Esophagus mucosa (tissue), 1 donor: ENCODE data around the gene MEIG1. TPM values are rescaled to one million over a fixed set of nuclear protein-coding genes. Genes with fewer than 3 reads are reported as not detected.
"Not testable (repeated sequence)": the region's sequence is repeated elsewhere in the genome, so short reads cannot be mapped to it uniquely, and the experiment has no call there.

Experiments
- ATAC-seq: fragments of 200-7000 bp; cut with Tn5 transposase; one replicate; pipeline ENCODE4 v1.9.1; 2020
- total RNA-seq: library from RNA; stranded (reverse); gene quantifications from one replicate; pipeline ENCODE4 v1.2.4, GENCODE V29; 2023
- donor health status: DM: yes; HTN: yes; CAD: no.

MEIG1 gene
- total RNA-seq, 1 donor from 2014 or later, result not detected

DNA sequence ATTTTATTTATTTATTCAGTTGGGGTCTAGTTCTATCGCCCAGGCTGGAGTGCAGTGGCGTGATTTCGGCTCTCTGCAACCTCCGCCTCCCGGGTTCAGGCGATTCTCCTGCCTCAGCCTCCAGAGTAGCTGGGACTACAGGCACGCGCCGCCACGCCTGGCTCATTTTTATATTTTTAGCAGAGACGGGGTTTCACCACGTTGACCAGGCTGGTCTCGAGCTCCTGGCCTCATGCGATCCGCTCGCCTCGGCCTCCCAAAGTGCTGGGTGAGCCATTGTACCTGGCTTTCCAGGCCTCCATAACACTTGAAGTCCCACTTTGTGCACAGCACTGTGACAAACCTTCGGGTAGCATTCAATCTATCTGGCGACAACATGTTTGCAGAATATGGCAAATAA, 4.3 kb upstream of the MEIG1 start:
- no peak for ATAC-seq

DNA sequence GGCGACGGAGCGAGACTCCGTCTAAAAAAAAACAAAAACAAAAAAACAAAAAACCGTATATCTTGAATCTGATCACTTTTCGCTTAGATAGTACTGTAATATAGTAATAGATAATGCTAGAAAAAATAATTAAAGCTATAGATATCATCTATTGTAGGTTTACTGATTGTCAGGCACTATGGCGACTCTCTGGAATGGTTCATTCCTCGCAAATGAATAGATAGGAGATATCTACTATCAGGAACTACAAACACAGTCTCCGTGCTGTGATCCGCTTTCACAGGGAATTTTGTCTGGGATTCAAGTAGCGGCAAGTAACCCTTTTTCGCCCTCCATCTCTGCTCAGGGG, 342 bp upstream of the MEIG1 start:
- ATAC-seq, result no peak

DNA sequence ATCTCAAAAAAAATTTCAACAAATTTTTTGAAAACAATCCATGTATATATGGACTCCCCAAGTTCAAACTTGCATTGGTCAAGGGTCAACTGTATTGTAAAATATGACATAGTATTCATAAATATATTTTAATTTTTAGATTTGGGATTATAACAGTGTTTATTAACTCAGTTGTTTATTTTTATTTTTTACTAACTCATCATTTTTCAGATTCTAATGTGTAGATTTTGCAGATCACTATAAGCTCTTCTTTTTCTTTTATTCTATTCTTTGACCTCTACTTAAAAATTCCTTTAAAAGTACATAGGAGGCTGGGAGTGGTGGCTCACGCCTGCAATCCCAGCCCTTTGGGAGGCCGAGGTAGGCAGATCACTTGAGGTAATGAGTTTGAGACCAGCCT, 8.7 kb downstream of the MEIG1 start:
- ATAC-seq, result no peak

DNA sequence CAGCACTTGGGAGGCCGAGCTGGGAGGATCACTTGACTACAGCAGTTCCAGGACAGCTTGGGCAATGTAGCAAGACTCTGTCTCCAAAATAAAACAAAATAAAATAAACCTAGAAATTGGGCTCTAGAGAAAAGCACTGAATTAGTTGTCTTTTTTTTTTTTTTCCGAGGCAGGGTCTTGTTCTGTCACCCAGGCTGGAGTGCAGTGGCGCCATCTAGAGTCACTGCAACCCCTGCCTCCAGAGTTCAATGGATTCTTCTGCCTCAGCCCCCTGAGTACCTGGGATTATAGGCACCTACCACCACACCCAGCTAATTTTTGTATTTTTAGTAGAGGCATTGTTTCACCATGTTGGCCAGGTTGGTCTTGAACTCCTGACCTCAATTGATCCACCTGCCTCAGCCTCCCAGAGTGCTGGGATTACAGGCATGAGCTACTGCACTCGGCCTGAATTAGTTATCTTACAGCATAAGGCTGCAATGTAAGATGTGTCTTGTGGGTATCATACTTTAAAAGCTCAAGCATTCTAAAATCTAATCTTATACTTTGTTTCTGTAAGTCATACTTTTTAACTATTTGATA, 12.8 kb downstream of the MEIG1 start:
- no peak for ATAC-seq

DNA sequence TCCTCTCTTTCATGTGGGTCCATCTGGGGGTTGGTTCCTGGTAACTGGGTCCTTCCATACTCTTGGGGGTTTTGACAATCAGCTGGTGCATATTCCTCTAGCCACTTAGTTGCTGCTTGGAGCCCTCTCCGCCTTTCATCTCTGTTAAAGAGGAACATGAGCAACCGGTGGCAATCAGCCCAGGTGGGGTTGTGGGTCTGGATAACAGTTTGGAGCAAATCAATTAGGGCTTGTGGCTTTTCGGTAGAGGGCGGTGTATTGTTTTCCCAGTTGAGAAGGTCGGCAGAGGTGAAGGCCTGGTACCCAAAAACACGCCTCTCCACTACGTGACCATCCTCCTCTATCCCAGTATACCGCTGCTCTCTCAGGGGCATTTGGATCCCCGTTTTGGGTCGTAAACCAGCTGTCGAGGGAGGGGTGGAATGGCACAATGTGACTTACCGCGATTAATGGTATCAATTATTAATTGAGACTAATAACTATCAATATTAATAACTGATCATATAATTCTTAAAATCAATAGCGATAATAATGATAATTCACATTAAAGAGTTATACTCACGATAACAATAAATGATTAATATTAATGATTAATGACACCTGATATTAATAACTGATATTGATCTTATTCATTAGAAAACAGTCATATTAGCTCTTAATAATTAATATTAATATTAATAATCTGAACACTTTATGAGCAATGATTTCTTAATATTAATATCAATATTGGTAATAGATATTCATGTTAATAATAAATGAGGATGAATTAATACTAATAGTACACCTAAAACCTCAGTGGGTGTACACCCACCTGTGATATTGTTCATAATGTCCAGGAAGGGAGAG, 15.2 kb downstream of the MEIG1 start:
- not testable (repeated sequence) for ATAC-seq

DNA sequence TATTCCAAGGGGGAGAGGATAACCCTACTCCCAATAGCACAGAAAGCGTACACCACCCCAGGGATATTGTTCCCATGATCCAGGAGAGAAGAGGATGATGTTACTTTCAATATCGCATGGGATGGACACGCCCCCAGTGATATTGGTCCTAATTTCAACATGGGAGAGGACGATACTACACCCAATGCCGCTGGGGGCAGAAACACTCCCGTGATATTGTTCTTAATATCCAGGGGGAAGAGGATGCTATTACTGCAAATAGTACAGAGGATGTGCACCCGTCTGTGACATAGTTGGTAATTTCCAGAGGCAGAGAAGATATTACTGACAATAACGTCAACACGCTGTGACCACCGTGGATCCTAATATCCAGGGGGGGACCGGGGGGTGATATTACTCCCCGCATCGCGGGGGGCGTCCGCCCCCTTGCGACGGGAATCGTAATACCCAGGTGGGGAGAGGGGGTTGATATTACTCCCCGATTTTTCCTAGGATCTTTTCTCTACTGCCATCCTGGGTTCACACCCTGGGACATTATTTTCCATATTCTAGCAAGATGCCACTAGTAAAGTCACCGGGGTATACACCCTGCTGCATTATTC, 16.6 kb downstream of the MEIG1 start:
- ATAC-seq, result no peak

DNA sequence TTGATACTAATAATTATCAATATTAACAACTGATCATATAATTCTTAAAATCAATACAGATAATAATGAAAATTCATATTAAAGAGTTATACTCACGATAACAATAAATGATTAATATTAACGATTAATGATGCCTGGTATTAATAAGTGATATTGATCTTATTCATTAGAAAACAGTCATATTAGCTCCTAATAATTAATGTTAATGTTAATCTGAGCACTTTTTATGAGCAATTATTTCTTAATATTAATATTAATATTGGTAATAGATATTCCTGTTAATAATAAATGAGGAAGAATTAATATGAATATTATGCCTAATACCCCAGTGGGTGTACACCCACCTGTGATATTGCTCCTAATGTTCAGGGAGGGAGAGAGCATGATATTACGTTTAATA, 23.6 kb downstream of the MEIG1 start:
- no peak for ATAC-seq

DNA sequence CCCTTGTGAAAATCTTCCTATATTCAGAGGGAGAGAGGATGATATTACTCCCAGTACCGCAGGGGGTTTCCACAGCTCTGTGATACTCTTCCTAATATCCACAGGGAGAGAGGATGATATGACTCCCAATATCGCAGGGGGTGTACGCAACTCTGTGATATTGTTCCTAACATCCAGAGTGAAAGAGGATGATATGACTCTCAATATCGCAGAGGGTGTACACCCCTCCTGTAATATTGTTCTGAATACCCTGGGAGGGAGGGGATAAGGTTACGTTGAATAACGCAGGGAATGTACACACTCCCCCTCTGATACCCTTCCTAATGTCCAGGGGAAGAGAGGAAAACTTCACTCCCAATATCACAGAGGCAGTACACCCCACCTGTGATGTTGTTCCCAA, 30.4 kb downstream of the MEIG1 start:
- ATAC-seq, result not testable (repeated sequence)

DNA sequence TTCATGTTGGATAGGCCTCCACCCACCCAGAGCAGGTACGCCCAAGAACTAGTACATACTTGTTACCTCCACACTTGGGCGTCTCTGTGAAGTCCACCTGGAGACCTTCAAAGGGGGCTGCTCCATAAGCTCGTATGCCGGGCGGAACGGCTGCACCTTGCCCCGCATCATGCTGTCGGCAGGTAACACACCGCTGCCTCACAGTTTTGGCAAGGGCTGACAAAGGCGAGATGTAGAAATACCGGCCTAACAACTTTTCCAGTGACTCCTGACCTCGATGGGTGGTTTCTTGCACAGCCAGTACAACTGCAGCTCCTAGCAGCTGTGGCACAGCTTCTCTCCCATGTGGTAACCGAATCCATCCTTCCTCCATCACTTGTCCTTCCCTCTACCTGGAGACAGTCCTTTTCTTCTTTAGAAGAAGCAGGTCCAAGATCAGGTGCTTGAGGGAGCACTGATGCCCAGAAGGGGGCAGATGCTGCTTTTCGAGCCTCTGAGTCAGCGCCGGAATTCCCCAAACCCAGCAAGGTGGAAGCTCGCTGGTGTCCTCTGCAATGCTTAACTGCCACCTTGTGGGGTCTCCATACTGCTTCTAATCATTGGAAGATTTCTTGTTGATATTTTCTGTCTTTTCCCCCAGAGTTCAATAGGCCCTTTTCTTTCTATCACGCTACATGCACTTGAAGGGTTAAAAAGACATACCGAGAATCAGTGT, 32.0 kb downstream of the MEIG1 start:
- not testable (repeated sequence) for ATAC-seq

DNA sequence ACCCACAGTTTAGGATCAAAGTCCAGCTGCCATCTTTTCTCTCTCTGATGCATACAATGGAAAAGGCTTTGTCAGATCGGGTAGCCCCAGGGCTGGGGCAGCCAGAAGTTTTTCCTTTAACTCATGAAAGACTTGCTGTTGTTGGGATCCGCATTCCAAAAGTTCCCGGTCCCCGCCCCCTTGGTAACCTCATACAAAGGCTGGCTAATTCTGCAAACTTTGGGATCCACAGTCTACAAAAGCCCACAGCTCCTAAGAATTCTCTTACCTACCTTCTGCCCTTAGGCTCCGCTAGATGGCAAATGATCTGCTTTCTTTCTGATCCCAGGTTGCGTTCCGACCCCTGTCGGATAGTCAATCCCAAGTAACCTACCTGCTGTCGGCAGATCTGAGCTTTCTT, 33.1 kb downstream of the MEIG1 start:
- ATAC-seq, result not testable (repeated sequence)

DNA sequence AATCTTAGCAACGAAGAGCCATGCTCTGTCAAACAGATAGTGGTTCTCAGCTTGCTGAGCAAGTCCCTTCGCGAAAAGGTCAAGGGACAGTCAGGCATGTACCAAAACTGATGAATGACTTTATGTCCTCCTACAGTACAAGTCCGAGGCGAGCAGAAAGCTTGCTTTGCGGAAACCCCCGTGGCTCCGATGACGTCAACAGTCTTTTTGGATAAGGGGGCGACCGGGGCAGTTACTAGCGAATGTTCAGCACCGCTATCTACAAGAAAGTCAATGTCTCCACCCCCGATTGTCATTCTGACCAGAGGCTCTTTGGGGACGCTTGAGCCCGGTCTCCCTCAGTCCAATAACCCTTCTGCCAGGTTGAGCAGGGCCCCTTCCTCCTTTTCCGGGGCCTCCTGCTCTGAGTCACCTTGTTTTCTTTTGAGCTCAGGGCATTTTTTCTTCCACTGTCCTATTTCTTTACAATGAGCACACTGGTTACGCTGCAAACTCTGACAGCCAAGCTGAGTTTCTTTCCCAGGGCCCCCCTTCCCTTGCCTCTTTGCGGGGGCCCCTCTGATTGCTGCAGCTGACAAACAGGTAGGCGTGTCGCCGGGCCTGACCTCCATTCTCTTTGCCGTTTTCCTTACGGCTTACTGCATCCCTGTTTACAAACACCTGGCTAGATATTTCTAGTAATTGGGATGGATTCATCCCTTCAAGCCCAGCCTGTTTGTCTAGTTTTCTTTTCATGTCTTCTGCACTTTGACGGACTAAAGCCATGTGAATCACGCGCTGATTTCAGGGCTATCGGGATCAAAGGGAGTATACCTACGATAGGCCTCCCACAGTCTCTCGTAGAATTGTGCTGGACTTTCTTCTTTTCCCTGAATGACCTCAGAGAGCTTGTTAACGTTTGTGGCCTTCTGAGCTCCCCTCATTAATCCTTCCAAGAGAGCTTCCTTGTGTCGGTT, 34.6 kb downstream of the MEIG1 start:
- ATAC-seq, result not testable (repeated sequence)

DNA sequence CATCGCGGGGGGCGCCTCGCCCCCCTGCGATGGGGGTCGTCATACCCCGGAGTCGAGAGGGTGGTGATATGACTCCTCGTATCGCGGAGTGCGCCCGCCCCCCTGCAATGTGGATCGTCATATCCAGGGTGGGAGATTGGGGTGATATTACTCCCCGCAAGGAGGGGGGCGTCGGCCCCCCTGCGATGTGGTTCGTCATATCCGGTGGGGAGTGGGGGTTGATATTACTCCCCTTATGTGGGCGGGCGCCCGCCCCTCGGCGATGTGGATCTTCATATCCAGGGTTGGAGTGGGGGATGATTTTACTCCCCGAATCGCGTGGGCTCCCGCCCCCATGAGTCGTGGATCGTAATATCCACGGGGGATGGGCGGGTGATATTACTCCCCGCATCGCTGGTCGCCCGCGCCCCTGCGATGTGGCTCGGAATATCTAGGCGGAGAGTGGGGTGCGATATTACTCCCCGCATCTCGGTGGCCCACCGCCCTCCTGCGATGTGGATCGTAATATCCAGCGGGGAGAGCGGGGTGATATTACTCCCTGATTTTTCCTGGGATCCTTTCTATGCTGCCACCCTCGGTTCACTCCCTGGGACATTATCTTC, 36.9 kb downstream of the MEIG1 start:
- no peak for ATAC-seq

DNA sequence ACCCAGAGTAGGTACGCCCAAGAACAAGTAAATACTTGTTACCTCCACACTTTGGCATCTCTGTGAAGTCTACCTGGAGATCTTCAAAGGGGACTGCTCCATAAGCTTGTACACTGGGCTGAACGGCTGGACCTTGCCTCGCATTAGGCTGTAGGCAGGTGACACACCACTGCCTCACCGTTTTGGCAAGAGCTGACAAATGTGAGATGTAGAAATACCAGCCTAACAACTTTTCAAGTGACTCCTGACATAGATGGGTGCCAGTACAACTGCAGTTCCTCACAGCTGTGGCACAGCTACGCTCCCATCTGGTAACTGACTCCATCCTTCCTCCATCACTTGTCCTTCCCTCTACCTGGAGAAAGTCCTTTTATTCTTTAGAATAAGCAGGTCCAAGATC, 54.3 kb downstream of the MEIG1 start:
- peak; percentile 98 for ATAC-seq

DNA sequence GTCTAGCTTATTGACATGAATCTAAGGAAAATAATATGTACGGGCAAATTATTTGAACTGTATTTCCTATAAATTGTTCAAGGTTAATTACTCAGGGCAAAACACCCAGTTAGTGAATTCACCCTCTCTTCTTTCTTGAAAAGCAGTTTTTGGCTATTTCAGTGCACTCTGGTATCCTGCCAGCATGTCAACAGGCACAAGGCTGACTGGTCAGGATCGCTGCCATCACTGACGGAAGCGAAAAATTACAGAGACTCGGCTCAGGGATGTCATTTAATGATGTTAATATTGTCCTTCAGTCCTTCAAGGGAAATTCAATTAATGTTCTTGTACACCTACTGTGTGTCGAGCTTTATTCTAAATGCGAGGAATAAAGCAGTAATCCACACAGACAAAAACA, 56.3 kb downstream of the MEIG1 start:
- ATAC-seq, result no peak

DNA sequence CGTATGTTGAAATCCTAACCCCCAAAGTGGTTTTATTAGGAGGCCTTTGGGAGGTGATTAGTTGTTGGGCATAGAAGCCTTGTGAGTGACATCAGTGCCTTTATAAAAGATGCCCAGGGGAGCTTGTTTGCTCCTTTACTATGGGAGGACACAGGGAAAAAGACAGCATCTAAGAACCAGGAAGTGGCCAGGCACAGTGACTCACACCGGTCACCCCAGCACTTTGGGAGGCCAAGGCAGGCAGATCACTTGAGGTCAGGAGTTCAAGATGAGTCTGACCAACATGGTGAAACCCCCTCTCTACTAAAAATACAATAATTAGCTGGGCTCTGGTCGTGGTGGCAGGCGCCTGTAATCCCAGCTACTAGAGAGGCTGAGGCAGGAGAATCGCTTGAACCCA, 61.8 kb downstream of the MEIG1 start:
- ATAC-seq, result peak; percentile 34

Other genes starting within 250 kb of the MEIG1 start
- gene FAM107B, start 184.5 kb upstream of the MEIG1 start, total RNA-seq, result 19.0 TPM
- gene CDNF, start 121.4 kb upstream of the MEIG1 start, total RNA-seq, result 1.2 TPM
- 10.7 TPM for gene HSPA14, start 121.1 kb upstream of the MEIG1 start, total RNA-seq
- gene MSANTD7, start 121.1 kb upstream of the MEIG1 start, total RNA-seq, result 7.7 TPM
- gene SUV39H2, start 80.5 kb upstream of the MEIG1 start, total RNA-seq, result 8.8 TPM
- 17.5 TPM for gene DCLRE1C, start 5.3 kb upstream of the MEIG1 start, total RNA-seq
- 11.7 TPM for gene OLAH, start 84.6 kb downstream of the MEIG1 start, total RNA-seq
- 0.32 TPM for gene ACBD7, start 129.4 kb downstream of the MEIG1 start, total RNA-seq
- 14.8 TPM for gene RPP38, start 138.0 kb downstream of the MEIG1 start, total RNA-seq
- 5.8 TPM for gene NMT2, start 209.3 kb downstream of the MEIG1 start, total RNA-seq